GM18502 (cell line): ENCODE results near the gene CAV1.

Experiments used
- ATAC-seq: cut with Tn5 transposase; IDR thresholded peaks from one replicate; pipeline ENCODE4 v1.9.1; 2021; ENCODE audit warnings: mild to moderate bottlenecking; ENCODE audit not compliant: unreplicated experiment, poor library complexity

CAV1 gene

GRCh38 chr7:116595063-116595462, 70.2 kb downstream of the CAV1 start:
- ATAC-seq, result no peak

- no peak for ATAC-seq
Observed at GRCh38 chr7:116597384-116597783, 72.5 kb downstream of the CAV1 start.

GRCh38 chr7:116598278-116598677, 73.4 kb downstream of the CAV1 start:
- no peak for ATAC-seq

GRCh38 chr7:116598861-116599260, 74.0 kb downstream of the CAV1 start:
- ATAC-seq, result no peak

- no peak for ATAC-seq
Observed at GRCh38 chr7:116601426-116601825, 76.6 kb downstream of the CAV1 start.

GRCh38 chr7:116607299-116607698, 82.5 kb downstream of the CAV1 start:
- ATAC-seq, result no peak

- ATAC-seq, result no peak
Observed at GRCh38 chr7:116610210-116610609, 85.4 kb downstream of the CAV1 start.

GRCh38 chr7:116610721-116611120, 85.9 kb downstream of the CAV1 start:
- ATAC-seq, result no peak
